HG03095 (cell line): ENCODE measurements around the gene PSMB7.

Experiments
- ATAC-seq: cut with Tn5 transposase; IDR thresholded peaks from one replicate; pipeline ENCODE4 v1.9.1; 2021; ENCODE audit warnings: moderate library complexity; ENCODE audit not compliant: unreplicated experiment

PSMB7 gene

DNA sequence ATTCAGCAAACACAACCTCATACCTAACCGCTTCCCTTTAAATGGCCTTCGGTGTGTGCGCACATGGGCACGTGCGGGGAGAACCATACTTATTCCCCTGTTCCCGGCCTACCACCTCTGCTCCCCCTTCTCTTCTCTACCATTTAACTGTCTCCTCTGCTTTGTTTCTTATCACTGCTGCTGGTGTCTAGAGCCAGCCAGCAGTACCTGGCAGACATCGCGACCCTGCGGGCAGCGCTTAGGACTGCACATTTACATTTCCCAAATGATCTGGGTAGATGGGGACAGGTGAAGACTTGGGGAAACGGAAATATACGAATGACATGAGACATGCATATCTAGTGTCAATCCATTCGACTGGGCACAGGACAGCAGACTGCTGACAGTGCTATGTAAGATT lies 56.6 kb downstream of the PSMB7 start:
- ATAC-seq = no peak

DNA sequence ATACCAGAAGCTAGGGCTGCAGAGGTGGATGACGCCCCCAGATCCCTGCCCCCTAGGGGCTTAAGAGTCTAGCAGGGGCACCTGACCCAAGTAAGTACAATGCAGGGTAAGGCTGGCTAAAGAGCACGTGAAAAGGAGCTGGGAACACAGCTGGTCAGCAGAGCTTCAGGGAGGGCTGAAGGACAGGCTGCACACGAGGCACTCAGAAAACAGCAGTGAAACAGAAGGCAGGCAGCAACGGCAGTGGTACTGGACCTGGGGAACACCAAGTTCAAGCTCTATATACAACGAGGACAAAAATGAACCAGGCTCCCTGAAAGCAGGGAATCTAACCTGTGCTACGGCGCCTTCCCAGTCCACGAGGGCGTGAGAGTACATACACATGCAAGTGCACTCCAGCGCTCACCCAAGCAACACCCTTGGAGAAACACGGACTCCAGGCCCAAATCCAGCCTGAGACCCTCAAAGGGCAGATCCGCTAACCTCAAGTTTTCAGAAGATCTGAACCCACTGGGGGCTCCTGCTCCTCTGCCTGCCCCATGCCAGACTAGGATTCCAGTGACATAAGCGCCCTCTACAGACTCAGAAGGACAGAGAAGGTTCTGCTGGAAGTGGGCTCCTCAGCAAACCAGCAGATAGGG lies 57.4 kb downstream of the PSMB7 start:
- no peak for ATAC-seq

DNA sequence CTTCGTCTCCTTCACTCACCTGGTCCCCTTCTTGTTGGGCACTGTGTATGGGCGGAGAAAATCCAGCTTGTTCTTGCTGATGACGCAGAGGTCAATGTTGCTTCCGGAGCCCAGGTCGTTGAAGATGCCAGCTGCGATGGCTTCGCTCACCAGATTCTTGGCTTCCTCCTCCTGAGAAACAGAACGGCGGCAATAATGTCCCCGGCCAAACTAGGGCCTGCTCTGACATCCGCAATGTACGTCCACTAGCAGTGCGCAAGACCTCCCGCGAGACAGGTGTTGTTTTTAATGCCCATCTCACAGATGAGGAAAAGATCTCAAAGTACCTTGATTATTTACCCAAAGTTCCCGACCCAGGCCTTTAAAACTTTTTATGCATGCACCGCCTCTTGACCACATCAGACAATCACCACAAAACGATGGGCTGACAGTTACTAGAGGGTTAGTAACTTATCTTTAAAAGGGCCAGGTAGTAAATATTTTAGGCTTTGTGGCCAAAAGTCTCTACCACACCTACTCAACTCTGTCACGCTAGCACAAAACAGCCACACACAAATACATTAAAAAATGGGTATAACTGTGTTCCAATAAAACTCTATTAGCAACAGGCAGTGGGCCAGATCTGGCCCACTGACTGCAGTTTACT lies 58.4 kb downstream of the PSMB7 start:
- ATAC-seq = no peak

DNA sequence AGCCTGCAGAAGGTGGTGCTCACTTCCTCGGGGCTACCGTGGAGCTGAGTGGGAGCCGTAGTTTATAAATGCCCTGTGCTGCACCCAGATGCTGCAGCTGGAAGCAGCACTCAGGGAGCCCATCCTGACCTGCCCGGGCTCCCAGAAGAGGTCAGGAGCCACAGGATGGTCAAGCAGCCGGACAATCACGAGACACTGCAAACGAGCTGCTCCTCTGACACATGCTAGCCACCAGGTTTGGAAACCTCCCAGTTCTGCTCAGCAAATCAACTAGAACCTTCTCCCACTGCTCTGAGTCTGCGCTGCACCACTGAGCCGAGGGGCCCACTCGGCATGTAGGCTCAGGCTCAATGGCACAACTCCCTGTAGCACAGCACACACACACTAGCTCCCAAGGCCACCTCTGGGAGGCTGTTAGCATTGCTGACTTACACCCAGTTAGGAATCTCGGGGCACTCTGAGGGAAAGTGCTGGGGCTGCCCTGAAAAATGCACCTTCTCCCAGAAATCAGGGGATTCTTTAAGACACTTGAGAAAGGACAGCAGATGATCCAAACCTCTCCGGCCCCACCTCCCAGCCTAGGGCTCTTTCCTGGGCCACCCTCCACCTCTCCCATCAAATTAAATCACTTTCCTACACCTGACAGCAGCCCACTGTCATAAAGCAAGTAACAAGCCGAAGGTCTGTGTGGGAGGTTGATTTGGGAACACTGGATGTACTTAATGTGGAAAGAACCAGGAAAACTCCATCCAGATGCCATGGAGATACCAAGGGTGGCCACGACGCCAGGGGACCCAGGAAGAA lies 59.1 kb downstream of the PSMB7 start:
- no peak for ATAC-seq

DNA sequence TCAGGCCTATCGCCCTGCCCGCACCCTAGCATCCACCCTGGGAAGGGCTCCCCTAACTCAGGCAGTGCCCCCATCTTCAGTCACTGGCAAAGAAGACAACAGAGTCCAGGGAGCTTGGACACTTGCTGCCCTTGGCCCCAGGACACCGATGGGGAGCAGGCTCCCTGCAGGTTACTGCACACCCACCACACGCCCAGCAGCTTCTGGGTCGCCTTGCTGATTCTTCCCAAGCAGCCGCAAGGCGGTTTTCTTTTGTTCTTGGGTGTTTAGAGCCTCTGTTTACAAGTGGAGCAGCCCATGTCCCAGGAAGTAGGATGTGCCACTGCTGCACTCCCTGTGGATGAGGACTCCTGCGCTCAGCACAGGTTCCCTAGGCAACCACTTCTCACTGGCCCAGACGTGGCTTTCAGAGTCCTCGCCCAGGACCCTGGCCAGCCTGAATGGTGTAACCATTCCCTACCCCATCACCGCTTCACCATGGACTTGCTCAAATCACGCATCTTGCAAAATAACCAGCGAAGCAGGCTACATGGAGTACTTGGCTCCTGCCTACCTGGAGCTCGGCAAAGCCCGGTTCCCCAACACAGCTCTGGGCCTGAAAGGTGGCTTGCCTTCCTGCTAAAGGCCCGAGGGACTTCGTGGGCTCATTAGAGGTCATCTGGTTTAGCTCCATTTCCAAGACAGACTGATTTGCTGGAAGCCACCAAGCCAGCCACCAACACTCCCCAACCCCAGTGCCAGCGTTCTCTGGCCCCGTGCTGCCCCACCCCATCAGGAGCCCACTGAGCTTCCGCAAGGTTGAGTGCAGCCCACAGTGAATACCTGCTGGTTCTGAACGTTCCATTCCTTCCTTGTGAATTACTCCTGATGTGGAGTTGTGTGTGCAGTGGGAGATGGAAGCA lies 60.0 kb downstream of the PSMB7 start:
- no peak for ATAC-seq

DNA sequence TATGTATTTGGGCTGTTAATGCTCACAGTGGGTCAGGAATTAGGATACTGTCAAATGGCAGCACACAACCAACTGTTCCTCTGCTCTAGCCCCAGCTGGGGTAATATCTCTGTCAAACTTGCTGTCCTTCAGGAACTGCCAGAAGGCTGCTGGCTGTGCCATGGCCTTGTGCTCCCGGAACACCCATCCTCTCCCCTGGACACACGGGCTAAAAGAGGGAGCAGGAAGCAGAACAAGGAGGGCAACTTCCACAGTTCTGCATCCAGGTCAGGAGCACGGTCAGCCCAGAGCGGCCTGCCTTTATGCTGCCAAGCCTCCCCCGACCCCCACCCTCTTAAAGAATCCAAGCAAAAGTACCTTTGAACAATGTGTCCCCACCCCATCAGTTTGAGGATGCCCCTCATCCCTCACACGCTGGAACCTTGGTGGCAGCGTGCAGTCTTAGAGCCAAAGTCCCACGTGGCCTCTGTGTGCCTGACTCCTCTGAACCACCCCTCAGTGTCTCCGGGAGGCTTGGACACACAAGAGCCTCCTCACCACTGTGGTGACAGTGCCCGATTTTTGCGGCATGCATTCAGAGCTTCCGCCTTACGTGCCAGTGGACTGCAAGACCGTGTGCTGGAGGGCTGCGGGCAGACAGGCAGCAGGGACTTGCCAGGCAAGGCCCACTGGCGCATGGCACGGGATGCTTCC lies 60.8 kb downstream of the PSMB7 start:
- ATAC-seq = no peak

DNA sequence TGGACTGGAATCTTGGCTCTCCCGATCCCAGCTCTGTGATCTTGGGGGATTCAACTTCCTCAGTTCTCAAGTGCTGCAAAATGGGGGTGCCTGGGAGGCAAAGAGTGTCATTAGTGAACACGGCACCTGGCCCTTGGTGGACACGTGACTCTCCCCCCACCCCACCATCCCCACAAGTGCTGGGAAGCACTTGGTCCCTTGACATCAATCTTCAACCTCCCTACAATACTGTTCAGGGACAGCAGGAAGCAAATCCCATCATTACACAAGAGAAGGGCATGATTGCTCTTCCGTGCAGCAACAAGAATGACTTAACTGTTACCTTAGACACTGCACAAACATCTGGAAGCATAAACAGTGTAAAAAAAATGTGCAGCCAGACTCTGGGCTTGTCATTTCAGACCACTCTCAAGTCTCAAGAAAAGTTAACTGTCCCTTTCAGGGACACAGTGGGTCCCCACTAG lies 61.4 kb downstream of the PSMB7 start:
- ATAC-seq = no peak

DNA sequence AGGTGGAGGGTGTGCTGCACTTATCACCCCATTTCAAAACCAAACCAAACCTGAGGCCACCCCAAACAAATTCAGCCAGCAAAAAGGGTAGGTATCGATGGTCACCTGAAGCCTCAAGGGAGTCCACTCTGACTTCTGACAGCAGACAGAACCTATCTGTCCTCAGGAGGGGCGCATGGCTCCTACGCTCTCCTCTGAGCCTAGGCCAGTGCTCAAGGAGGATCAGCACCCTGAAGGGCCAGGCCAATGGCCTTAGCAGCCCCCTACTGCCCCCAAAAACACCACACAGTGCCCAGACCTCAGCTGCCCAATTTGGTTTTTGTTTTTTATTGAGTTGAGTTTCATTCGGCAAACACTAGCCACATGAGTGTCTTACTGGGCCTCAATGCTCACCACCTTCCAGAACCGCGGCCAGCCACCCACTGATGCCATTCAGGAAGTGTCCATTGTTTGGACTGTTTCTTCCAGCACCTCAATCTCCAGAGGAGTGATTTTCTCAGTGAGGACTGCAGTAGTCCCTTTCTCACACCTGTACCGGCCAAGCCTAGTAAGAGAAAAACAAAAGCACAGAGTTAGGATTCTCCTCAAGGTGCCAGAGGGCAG lies 62.0 kb downstream of the PSMB7 start:
- no peak for ATAC-seq

DNA sequence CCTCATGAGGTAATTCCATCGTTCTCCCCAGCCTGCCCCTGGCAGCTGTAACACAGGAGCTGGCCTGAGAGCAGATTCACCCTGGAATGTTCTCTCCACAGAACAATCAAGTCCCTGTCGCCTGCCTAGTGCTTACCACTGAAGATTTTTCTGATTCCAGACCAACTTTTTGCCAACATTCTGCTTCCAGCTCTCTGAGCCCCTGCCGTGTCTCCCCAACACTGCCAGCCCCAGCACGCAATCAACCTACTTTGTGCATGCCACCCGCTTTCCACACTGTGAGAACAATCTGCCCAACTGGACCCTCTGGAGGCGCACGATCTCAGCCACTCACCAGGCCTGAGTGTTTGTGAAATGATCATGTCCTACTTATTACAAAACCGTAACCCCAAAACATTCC lies 62.6 kb downstream of the PSMB7 start:
- no peak for ATAC-seq

DNA sequence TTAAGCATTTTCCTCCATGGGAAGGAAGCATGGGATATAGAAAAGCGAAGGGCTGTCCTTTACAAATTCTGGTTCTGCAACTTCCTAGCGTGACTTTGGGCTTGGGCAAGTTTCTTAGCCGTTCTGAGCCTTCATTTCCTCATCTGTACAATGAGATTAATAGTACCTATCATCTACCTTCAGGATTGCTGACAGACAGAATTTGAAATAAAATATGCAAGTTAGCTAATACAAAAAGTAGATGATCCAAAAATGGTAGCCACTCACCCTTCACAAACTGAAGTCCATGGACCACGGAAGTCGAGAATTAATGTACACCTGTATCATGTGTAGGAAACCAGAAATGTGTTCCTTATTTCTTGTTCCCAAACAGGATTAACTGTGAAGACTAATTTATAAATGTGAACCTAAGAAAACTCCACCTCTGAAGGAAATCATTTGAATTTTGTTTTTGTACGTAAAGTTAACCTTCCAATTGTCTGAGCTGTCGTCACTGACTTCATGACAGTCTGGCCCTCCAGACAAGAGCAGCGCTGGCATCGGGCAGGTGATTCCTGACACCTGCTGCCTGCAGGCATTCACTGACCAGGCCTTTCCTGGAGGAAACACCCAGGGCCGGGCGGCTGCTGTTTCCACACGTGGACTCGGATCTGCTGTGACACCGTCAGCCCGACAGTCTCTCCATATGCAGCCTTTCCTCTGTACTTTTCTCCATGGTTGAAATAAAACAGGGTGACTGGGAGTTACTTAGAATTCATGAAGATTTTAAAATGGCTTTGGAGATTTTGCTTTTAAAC lies 63.4 kb downstream of the PSMB7 start:
- ATAC-seq = no peak

DNA sequence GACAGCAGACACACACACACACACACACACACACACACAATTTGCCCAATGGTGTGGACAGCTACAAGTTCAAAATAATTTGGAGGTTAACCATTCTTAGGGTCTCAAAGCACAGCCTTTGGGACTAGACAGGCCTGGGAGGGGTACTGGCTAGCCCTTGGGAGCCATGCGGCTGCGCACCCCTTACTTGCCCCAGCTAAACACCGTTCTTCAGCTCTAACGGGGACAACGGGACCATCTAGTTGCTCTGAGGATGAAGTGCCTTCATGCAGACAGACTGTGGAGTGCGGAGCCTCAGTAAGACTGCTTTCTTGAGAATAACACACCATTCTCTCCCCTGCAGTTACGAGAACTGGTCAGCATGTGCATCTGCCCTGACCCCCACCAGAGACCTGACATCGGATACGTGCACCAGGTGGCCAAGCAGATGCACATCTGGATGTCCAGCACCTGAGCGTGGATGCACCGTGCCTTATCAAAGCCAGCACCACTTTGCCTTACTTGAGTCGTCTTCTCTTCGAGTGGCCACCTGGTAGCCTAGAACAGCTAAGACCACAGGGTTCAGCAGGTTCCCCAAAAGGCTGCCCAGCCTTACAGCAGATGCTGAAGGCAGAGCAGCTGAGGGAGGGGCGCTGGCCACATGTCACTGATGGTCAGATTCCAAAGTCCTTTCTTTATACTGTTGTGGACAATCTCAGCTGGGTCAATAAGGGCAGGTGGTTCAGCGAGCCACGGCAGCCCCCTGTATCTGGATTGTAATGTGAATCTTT lies 64.6 kb downstream of the PSMB7 start:
- no peak for ATAC-seq

DNA sequence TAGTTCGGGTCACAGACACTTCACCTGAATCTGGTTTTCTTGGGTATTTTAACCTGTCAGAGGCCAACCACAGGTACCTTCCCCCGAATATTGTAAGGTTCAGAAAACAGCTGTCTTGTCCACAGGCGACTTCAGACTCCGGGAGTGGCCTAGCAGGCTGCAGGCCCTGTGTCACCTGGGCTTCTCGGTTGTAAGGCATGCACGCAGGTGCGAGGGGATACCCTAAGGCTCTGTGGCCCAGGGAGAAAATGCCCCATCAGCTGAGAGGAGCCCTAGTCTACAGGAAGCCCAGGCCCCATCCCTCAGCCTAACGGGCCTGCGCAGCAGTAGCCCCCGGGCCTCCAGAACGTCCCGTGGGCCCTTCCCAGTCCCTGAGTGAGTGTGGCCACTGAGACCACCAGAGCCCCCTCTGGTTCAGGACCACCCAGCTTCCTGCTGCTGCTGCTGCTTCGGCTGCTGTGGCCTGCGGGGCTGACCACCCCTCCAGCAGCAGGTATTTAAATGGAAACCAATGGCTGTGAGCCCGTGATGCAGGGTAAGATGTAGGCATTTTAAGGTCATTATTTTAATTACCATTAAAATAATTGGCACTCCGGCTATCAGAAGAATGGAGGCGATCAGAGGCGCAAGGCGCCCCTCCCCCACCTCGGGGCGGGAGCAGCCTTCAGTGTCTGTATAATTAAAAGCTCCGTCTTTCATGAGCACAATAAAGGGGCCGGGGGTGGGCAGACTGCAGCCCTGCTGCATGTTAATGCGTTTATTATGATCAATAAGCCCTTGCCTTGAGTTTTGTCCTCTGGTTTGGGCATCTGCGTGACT lies 65.4 kb downstream of the PSMB7 start:
- ATAC-seq = no peak

DNA sequence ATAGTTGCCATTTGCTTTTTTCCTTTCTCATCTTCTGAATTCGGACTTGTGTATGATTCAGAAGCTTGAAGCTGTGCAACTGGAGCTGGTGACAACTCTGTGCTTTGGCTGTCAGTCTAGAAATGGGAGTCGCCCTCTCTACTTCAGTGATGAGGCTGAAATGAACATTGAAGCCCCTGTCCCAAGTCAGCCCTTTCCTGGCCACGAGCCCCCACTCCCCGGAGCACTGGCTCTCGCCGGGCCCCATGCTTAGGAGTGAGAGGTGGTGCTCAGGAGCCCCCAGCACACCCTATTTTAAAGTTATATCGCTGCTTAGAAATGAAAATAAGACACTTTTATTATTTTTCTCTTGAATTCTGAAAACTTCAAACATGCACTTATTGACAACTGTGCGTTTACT lies 66.0 kb downstream of the PSMB7 start:
- ATAC-seq = no peak

DNA sequence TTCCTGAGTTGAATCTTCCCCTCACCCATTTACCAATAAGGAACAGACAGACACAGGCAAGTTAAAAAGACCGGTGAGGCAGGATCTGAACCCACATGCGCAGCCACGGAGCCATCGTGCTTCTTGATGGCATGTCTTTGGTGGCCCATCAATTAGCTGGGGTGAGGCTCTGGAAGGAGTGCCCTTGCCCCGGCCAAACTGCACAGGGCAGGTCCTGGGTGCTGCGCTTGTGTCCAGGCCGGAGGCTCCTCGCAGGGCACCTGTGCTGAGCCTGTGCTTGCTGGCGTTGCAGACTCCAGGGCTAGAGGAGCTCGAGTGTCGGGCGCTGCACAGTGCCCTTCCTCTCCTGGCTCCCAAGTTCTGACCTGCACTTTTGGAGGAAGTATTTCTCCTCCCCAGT lies 66.4 kb downstream of the PSMB7 start:
- ATAC-seq = no peak

DNA sequence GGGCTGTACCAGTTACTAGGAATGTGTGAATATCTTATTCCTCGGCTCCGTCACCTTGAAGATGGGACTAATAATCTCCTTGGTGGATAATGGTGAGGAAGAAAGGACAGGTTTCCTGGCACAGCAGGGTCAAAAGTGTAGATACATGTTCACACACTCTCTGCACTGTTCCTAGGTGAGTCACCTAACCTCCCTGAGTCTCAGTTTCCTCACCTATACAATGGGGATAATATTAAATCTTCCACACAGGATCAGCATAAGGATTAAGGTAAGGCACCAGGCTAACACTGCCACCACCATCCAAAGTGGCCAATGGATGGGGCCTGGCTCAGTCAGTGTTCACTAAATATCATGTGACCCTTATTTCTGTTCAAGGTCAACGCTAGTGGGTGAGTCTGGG lies 66.9 kb downstream of the PSMB7 start:
- no peak for ATAC-seq

DNA sequence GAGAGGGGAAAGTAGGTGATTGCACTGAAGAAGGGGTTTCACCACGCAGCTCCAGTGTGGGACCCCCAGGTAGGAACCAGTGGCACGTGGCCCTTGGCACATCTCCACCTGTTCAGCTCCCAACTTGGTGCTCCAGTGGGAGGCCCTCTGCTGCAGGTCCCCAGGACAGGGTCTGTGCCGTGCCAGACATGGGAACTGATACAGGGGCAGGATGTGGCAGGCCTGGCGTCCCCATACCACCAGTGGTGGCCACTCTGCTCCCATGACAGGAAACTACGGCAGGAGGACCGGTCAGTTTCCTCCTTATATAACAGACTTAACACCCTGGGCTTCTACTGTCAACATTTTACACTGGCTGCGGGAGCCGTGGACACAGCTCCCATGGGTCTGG lies 67.3 kb downstream of the PSMB7 start:
- no peak for ATAC-seq

DNA sequence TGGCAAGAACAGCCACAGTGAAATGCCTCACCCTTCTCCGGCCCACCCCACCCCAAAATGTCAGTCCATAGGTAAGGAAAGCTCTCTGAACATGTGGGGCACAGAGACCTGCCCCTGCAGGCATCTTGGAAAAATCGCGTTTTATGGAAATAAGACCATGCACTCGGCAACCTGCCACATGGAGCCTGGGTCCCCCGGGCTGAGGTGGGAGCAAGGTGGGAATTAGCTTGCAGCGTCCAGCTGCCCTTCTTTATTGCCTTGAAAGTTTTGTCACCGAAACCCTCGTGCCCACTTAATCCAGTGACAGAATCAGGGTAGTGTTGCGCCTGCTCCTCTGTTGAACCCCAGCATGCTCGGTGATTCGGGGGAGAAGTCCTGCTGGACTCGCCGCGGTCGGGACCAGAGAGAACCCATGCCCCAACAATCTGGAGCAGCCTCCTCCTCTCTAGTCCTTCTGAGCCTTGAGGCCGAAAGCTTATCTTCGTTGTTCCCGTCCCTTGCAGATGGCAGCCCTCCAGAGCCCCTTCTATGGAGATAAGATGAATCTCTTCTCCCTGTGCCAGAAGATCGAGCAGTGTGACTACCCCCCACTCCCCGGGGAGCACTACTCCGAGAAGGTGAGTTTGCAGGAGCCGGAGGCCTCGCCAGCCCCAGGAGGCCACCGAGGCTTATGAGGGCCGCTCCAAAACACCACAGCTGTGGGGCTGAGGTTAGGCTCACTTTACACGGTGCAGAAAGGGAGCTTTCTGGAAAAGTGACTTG lies 67.9 kb downstream of the PSMB7 start:
- ATAC-seq = no peak
